ENCODE measurements around the gene ETV6. TPM values are rescaled to one million over a fixed set of nuclear protein-coding genes. Genes with fewer than 3 reads are reported as not detected.
"Not testable (repeated sequence)": the region's sequence is repeated elsewhere in the genome, so short reads cannot be mapped to it uniquely, and the experiment has no call there.

ETV6 gene
- total RNA-seq, 1 donor from 2014 or later: 15.2 TPM

GRCh38 chr12:11661491-11662089, 12.1 kb downstream of the ETV6 start:
- ATAC-seq: peak; percentile 50
- no peak for DNase-seq (ENCODE audit: missing footprints)
- intact Hi-C loops (cut with DNase I): loop anchor here (5.0 kb wide), 1 partner anchor 156 kb away; no protein-coding TSS in a partner anchor

DNA sequence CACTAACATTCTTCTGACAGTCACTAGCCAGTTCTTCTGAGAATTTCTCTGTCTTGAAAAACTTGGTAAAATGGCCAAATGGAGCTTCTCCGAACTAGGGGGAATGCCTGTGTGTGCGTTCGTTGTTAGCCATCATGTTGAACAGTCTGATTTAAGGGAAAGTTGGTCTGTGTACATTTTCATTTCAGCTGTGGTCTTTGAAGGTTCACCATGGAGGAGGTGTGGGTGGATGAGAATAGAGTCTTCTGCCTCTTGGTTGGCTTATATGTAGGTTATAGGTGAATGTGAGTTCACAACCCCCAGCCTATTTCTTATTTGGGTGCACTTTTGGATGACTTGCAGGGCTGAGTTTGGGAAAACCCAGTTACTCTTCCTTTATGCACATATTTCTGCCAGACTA, 12.9 kb downstream of the ETV6 start:
- intact Hi-C loops (cut with DNase I): loop anchor here (5.0 kb wide), 1 partner anchor 155 kb away; no protein-coding TSS in a partner anchor
- ATAC-seq (no peak), DNase-seq (ENCODE audit: missing footprints) (no peak)

GRCh38 chr12:11663130-11663529, 13.7 kb downstream of the ETV6 start:
- intact Hi-C loops (cut with DNase I): loop anchor here (5.0 kb wide), 1 partner anchor 154 kb away; no protein-coding TSS in a partner anchor
- ATAC-seq (peak; percentile 93), DNase-seq (ENCODE audit: missing footprints) (no peak)

- no peak for DNase-seq (ENCODE audit: missing footprints)
- no peak for ATAC-seq
- intact Hi-C loops (cut with DNase I): loop anchor here (5.0 kb wide), 1 partner anchor 153 kb away; no protein-coding TSS in a partner anchor
Measured at GRCh38 chr12:11664101-11664500, 14.6 kb downstream of the ETV6 start.

GRCh38 chr12:11666131-11667050, 16.9 kb downstream of the ETV6 start:
- intact Hi-C loops (cut with DNase I): loop anchor here (5.0 kb wide), 1 partner anchor 41 kb away; no protein-coding TSS in a partner anchor
- ATAC-seq (no peak), DNase-seq (ENCODE audit: missing footprints) (no peak)

- ATAC-seq (no peak), DNase-seq (ENCODE audit: missing footprints) (no peak)
- intact Hi-C loops (cut with DNase I): loop anchor here (5.0 kb wide), 1 partner anchor 40 kb away; no protein-coding TSS in a partner anchor
Measured at GRCh38 chr12:11667171-11667570, 17.7 kb downstream of the ETV6 start.

DNA sequence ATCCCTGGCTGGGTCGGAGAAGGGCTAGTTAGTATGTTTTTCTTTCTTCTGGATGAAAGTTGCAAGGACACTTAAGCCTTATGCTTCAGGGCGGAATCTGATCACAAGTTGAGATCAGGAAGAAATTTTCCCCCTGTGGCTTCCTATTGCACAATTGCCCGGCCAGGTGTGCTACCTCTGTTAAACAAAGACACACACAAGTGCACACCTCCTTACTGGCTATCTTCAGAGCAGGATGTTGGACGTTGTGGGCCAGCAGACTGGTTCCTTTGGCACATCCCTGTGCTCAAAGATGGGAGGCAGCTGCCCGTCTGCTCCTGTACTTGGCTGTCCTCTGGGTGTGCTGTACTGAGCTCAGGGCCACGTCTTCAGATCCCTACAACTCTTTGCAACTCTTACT, 19.1 kb downstream of the ETV6 start:
- ATAC-seq (no peak), DNase-seq (ENCODE audit: missing footprints) (no peak)
- intact Hi-C loops (cut with DNase I): loop anchor here (5.0 kb wide), 1 partner anchor 39 kb away; no protein-coding TSS in a partner anchor

GRCh38 chr12:11669348-11669747, 19.9 kb downstream of the ETV6 start:
- ATAC-seq (no peak), DNase-seq (ENCODE audit: missing footprints) (no peak)
- intact Hi-C loops (cut with DNase I): loop anchor here (5.0 kb wide), 1 partner anchor 38 kb away; no protein-coding TSS in a partner anchor

DNA sequence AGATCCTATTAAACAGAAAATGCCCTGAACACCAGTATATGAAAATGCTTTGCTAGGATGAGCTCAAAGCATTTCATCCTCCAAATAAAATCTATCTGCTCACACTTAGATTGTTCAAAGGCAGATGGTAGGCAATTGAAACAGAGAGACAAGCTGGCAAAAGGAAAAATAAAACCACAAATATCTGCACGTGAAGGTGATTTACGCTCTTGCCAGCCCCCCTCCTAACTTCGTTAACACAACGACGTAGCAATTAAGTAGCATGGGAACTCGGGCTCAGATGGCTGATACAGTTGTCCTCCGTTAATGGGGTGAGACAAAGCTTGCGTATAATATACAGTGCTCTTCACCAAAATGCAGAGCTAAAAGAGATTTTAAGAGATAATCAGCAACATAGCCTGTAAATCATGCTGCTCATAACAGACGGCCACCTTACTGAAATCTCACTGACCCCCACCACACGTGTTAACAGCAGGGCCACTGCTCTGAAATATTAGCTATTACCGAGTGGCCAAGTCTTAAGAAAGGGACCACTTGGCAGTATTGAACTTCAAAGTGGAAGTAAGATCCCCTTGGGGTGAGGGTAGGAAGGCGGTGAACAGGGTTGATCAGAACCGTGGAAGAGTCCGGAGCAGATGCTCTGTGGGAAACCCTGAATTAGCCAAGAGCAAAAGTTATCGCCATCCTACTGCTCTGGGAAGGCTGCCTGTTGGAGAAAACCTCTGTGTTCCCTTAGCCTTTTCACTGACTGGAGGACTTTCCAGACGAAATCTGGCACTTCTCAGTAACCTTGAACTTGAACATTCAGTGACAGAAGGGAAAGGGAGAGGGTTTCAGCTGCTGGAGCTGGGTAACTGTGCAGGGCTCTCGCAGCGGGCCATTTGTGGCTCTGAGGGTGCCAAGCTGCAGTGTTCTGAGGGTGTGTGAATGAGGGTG, 23.1 kb downstream of the ETV6 start:
- DNase-seq (ENCODE audit: missing footprints) (no peak), ATAC-seq (peak; percentile 76)
- intact Hi-C loops (cut with DNase I): loop anchor here (2.0 kb wide), 1 partner anchor 22 kb away; no protein-coding TSS in a partner anchor

GRCh38 chr12:11673666-11674461, 24.4 kb downstream of the ETV6 start:
- ATAC-seq (no peak), DNase-seq (ENCODE audit: missing footprints) (no peak)

GRCh38 chr12:11674894-11675390, 25.5 kb downstream of the ETV6 start:
- no peak for ATAC-seq
- no peak for DNase-seq (ENCODE audit: missing footprints)
- intact Hi-C loops (cut with DNase I): no loop called here

More at GRCh38 chr12:11673666-11674461, 24.4 kb downstream of the ETV6 start:
- intact Hi-C loops (cut with DNase I): loop anchor here (2.0 kb wide), 1 partner anchor 23 kb away; no protein-coding TSS in a partner anchor

DNA sequence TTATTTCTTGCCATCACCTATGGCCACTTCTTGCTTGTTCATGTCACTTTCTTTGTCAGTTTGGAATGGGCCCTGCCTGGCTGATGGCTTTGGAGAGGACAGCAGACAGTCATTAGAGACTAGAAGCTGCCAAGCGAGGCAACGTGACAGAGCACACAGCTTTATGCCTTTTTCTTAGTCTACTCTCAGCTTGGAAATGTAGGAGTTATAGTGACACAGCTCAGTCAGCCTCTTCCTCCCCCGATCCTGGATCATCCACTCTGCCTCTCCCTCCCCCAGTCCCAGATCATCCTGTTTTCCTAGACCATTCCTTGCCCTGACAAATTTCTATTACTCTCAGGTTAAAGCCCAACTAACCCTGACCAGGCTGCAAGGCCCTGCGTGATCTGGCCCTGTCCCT, 26.6 kb downstream of the ETV6 start:
- ATAC-seq: no peak
- intact Hi-C loops (cut with DNase I): no loop called here
- DNase-seq (ENCODE audit: missing footprints): no peak

DNA sequence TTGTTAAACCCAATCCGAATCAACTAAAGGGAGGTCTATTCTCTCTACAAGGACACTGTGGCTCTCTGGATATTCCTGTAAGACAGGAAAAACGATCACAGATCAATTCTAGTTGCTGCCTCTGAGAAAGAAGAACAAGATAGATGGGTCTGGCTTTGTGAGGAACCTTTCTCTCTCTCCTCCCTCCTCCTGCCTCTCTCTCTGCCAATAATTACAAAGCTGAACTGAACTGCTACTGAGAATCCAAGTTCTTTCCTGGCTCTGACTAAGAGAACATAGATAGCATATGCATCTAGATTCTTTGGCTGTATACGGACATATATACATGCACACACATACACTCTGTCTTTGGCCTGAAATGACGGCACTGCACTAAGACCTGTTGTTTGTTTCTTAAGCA, 27.6 kb downstream of the ETV6 start:
- ATAC-seq: no peak
- intact Hi-C loops (cut with DNase I): no loop called here

DNA sequence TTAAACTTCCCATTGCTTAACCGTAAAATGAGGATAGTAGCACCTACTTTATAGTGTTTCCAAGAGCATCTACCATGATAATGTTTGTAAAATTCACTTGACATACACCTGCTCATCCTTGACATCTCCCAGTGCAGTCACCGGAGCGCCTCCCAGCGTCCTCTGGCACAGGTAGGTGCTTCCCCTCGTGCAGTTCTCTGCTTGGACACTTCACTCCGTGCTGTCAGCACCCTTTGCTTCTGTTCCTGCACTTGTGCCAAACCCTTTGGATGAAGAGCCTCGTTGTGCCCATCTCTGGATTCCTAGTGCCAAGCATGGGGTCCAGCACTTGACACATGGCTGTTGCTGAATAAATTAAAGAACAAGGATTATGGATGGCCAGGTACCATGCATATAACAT, 28.3 kb downstream of the ETV6 start:
- peak; percentile 79 for DNase-seq (ENCODE audit: missing footprints)
- peak; percentile 79 for ATAC-seq
- intact Hi-C loops (cut with DNase I): no loop called here

More for the DNA sequence above, 27.6 kb downstream of the ETV6 start:
- DNase-seq (ENCODE audit: missing footprints): no peak

DNA sequence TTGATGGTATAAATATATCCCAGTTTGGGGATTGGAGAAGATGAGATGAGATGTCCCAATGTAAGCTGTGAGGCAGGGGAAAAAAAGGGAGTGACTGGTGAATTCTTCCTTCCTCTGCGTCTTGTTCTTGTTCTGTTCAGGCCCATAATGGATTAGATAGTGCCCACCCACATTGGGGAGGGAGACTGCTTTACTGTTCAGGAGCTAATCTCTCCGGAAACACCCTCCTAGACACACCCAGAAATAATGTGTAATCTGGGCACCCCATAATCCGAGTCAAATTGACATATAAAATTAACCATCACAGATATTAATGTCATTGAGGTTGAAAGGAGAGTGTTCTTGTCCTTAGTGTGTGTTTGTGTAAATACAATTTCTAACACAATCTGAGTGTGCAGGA, 29.3 kb downstream of the ETV6 start:
- no peak for ATAC-seq
- no peak for DNase-seq (ENCODE audit: missing footprints)
- intact Hi-C loops (cut with DNase I): no loop called here

GRCh38 chr12:11681207-11681606, 31.7 kb downstream of the ETV6 start:
- intact Hi-C loops (cut with DNase I): no loop called here
- DNase-seq (ENCODE audit: missing footprints): no peak
- no peak for ATAC-seq

DNA sequence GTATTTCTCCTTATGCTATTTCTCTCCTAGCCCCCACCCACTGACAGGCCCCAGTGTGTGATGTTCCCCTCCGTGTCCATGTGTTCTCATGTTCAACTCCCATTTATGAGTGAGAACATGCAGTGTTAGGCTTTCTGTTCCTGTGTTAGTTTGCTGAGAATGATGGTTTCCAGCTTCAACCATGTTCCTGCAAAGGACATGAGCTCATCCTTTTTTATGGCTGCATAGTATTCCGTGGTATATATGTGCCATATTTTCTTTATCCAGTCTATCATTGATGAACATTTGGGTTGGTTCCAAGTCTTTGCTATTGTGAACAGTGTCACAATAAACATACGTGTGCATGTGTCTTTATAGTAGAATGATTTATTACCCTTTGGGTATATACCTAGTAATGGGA, 32.2 kb downstream of the ETV6 start:
- ATAC-seq; intact Hi-C loops (cut with DNase I); DNase-seq (ENCODE audit: missing footprints): not testable (repeated sequence)
